Omental fat pad (tissue), 4 donors: ENCODE results near the gene RPS25. TPM values are rescaled to one million over a fixed set of nuclear protein-coding genes. Genes with fewer than 3 reads are reported as not detected.
"Not testable (repeated sequence)": the region's sequence is repeated elsewhere in the genome, so short reads cannot be mapped to it uniquely, and the experiment has no call there.

Experiments used
- ATAC-seq: fragments of 150-250 bp; one replicate; pipeline ENCODE4 v1.9.1; 2016; ENCODE audit warnings: mild to moderate bottlenecking, moderate library complexity; ENCODE audit not compliant: low FRiP score
- DNase-seq: peaks from one replicate; pipeline ENCODE4 v3.0.0-alpha.2; 2019; ENCODE audit warnings: low spot score
- CTCF ChIP-seq, 3 donors: fragments of 450-650 bp; IDR thresholded peaks; one replicate each; pipeline ENCODE4 v1.5.1; 2016 to 2017; ENCODE audit warnings: antibody characterized with exemption in 3 of 3, mild to moderate bottlenecking in 3 of 3, moderate library complexity in 2 of 3
- total RNA-seq, 4 donors: library from RNA; depleted of rRNA; stranded (reverse); fragments of >200 nt; gene quantifications; one replicate each; pipeline ENCODE4 v1.1.0, GENCODE V29; 2016

Gene RPS25
- total RNA-seq, 4 donors from 2014 or later = 1,426 to 2,619 (median 2,025) TPM

GRCh38 chr11:119038884-119039283 is 20.7 kb upstream of the RPS25 start:
- DNase-seq (no peak), ATAC-seq (peak; percentile 88)

GRCh38 chr11:119034813-119035212 is 16.7 kb upstream of the RPS25 start:
- TF ChIP-seq CTCF (IDR thresholded peaks at IDR 0.05) = no peak
- no peak for ATAC-seq
- no peak for DNase-seq

More at GRCh38 chr11:119038884-119039283, 20.7 kb upstream of the RPS25 start:
- TF ChIP-seq CTCF (IDR thresholded peaks at IDR 0.05) = no peak

- DNase-seq, ATAC-seq: not testable (repeated sequence)
These were observed 15.3 kb upstream of the RPS25 start for GRCh38 chr11:119033421-119033820.

- ATAC-seq (no peak), DNase-seq (no peak)
- no peak for TF ChIP-seq CTCF (IDR thresholded peaks at IDR 0.05)
These were observed 13.8 kb upstream of the RPS25 start for GRCh38 chr11:119031912-119032280.

- DNase-seq = peak; percentile 84
- peak; percentile 98 for ATAC-seq
- no peak for TF ChIP-seq CTCF (IDR thresholded peaks at IDR 0.05)
These were observed 12.3 kb upstream of the RPS25 start, which contains the start of gene SLC37A4 for GRCh38 chr11:119030329-119031047. Gene SLC37A4 (minus strand): TSS chr11:119030877.

- DNase-seq = no peak
- no peak for TF ChIP-seq CTCF (IDR thresholded peaks at IDR 0.05)
- no peak for ATAC-seq
These were observed 11.8 kb upstream of the RPS25 start for GRCh38 chr11:119030029-119030328.

GRCh38 chr11:119029340-119030028 is 11.3 kb upstream of the RPS25 start:
- TF ChIP-seq CTCF (IDR thresholded peaks at IDR 0.05) = no peak
- ATAC-seq = no peak
- DNase-seq = no peak
